Limb (tissue), 2 donors: Measurements from ENCODE around the gene FIGLA.
A peak's percentile ranks its signal among the peaks of the same experiment; 100 is the strongest.

Experiments used
- DNase-seq, 2 donors: peaks; one replicate each; pipeline ENCODE4 v3.0.0-alpha.2; 2016; ENCODE audit errors: extremely low spot score in 2 of 2

The FIGLA gene, protein sequence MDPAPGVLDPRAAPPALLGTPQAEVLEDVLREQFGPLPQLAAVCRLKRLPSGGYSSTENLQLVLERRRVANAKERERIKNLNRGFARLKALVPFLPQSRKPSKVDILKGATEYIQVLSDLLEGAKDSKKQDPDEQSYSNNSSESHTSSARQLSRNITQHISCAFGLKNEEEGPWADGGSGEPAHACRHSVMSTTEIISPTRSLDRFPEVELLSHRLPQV

GRCh38 chr2:70790136-70790828, at the start of gene FIGLA:
FIGLA (minus strand) TSS chr2:70790643; CDS start chr2:70790638, 5 bp downstream.
- peak in 1 of 2 donors; percentile 53 for DNase-seq

DNA sequence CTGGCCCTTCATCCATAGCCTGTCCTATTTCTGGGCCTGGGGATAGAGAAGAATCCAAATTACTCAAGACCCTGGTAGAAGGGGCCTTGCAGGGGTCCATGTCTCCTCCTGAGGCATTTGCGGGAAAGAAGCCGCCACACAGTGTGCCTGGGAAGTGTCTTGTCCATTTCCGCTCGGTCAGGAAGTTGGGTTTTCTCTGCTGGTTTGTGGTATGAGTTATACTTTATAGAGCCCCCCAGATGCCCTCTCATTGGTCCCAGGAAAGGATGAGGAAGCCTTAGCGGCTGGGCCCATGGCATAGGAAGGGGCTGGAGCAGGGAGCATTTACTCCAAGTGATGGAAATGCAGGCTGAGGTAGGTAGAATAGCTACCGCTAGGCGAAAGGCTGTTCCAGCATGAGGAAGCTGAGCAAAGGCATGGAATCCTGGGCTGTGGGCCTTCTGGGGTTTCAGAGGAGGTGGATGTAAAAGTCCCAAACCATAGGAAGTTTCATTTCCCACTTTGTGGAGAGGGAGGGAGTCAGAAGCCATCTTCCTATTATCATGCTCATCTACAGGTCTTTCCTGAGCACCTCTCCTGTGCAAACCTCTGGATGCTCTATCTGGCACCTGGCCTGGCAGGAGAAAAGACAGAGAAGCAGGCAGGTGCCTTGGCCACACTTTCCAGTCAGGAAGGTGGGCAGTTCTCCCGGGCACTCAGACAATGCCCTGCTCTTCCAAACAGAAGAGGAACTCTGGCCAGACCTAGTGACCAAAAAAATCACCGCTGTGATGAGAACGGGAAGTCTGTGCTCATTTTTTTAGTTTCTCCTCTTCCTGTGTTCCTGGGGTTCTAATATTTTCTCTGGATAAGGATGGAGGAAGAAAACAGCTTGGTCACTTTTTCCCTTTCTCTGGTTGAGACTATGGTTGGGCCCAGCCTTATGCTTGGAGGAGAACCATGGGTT, 47.8 kb upstream of the FIGLA start:
- DNase-seq, result no peak

GRCh38 chr2:70835643-70836042, 45.2 kb upstream of the FIGLA start, which contains the start of gene CD207:
CD207 (minus strand) TSS chr2:70835816; CDS start chr2:70835776, 40 bp downstream.
- no peak for DNase-seq

- no peak for DNase-seq
These were observed 44.4 kb upstream of the FIGLA start for GRCh38 chr2:70834881-70835280.

DNA sequence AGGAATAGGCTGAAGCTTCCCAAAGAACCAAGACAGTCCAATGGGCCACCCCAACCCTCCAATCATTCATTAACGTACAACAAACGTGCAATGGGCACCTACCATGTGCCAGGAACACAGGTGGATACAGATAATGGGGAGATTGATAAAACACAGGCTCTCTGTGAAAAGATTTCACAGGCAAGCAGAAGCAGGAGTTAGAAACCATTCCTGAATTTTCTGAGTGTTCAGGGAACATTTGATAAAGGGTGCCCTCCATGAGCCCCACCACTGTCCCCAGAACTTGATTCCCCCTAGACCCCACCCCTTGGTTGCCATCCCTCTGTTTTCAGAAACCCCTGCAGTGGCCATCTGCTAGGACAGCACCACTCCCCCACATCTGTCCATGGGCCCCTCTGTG, 43.7 kb upstream of the FIGLA start:
- DNase-seq, result no peak

DNA sequence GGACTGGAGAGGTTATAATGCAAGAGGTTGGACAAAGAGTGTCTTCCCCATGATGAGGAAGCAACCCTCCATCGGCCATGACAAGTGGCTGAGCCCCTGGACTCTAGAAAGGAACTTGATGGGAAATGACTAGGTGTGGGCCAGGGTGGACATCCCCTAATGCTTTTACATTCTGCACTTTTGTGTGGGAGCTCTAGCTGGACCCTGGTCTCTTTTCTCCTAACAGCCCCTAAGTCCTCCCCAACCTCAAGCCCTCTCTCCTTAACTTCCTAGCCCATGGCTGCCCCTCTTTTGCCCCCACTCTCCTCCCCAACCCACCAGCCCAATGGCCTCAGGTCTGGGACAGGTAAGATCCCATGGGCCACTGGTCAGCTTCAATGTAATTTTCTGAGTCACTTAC, 42.8 kb upstream of the FIGLA start:
- DNase-seq, result no peak

GRCh38 chr2:70832386-70832785, 41.9 kb upstream of the FIGLA start:
- no peak for DNase-seq

DNA sequence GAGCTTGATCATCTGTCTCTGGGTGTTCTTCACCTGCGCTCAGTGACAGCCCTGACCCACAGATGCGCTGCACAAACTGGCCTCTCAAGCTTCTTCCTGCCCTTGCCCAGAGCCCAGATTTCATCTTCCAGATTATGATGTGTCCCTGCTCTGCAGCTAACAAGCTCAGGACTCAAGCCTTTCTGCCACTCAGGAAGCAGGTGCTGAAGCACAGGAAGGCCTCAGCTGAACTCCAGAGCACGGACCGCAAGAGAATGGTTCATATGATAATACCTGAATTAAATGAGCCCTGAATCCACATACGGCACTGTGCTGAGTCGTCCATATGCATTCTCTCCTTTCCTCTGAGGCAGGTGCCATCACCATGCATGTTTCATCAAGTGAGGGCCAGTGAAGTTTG, 41.4 kb upstream of the FIGLA start:
- no peak for DNase-seq

GRCh38 chr2:70830366-70830765, 39.9 kb upstream of the FIGLA start:
- DNase-seq, result peak in 1 of 2 donors; percentile 22

- DNase-seq, result no peak
These were observed 39.5 kb upstream of the FIGLA start for GRCh38 chr2:70829916-70830315.

DNA sequence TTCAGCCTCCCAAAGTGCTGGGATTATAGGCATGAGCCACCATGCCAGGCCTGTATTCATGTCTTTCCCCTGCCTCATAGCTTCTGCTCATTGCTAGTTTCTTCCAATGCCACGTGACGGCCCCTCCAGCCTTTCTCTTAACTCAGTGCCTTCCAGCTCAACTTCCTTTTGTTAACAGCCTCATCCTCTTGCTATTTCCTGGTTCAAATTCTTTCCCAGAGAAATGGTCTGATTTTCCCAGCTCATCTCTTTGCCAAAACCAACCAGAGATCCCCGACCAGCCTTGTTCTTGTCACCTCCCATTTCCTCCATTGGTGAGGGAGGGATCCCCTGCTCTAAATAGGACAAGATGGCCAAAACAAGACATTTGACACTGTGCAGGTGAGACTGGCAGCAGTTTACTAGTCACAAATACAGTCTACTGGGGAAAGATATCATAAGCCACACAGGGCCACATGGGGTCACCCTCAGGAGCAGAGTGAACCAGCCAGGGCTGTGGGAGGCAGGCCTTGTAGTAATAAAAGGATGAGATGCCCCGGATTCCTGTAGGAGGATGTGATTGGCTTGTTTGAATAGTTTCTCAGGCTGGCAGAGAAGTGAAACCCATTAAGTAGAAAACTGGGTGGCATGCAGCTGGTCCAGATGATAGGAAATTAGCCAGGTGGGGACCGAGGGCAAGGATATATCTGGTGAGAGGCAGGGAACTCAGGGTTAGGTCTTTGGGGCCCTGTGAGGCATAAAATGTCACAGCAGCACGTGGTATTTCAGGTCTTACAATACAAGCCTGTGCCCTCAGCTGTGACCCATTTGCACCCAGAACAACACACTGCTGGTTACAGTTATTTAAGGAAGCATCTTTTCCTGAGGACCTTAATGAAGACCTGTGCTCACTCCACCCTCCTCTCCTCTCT, 38.7 kb upstream of the FIGLA start:
- no peak for DNase-seq

GRCh38 chr2:70828115-70828514, 37.7 kb upstream of the FIGLA start:
- no peak for DNase-seq

- no peak for DNase-seq
These were observed 36.9 kb upstream of the FIGLA start for GRCh38 chr2:70827388-70827787.

DNA sequence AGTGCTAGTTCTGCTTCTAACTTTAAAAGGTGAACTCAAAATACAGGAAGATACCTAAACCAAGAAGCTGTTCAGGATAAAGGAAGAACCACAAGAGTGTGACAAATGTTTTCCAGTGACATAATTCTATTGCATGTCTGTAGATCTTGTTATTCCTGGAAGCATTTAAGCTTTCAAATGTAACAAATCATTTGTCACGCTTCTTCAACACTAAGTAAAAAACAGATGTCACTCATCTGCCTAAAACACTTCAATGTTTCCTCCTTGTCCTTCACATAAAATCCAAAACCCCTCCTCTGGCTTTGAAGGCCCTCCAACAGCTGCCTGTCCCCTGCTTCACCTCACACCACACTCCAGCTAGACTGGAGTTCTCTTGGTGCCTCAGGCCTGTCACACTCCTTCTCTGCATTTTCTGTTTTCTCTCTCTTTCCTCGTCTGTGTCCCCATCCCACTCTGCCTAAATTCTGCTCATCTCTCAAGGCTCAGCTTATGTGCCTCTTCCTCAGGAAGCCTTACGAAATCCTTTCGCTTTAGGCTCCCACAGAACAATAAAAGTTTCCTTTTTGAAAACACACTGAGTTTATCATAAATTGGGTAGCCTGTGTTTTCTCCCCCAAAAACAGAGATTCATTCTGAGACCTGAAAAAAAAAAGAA, 36.4 kb upstream of the FIGLA start:
- DNase-seq, result peak in 1 of 2 donors; percentile 10

- DNase-seq, result no peak
These were observed 32.8 kb upstream of the FIGLA start for GRCh38 chr2:70823249-70823648.

DNA sequence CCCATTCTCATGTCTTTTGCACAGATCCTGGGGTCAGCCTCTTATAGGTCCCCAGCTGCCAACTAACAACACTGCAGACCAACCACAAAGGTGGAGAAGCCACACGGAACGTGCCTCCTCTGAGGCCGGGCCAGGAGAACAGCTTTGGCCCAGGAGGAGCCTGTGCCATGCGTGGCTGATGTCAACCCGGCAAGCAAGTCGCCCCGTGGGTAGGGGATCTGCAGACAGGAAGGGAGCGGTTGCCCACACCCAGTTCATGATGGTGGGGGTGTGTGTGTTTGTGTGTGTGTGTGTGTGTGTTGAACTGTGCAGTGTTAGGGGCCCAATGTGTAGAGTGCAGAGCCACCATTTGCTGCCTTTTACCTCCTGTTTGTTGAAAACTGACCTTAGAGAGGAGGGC, 32.4 kb upstream of the FIGLA start:
- no peak for DNase-seq

DNA sequence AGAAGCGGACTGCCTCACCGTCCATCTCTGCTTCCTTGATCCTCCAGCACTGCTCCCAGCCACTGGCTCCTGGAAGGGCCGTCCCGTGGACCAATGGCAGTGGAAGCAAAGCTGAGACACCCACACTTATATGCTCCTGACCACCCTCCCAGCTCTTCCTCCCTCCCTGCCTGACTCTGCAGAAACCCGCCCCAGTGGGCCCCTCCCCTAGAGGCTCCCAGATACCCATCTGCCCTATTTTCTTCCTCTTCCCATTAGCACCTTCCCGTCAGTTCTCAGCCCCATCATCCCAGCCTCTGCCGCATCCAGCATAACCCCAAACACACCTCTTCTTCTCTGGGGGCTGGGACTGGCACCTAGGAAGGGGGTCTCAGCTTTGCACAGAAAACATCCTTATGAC, 30.1 kb upstream of the FIGLA start, which contains the start of gene CLEC4F:
Gene CLEC4F (minus strand): TSS at position 101 of the 400 bp plus-strand sequence. CDS start 76 bp downstream, at position 25.
- DNase-seq, result no peak

DNA sequence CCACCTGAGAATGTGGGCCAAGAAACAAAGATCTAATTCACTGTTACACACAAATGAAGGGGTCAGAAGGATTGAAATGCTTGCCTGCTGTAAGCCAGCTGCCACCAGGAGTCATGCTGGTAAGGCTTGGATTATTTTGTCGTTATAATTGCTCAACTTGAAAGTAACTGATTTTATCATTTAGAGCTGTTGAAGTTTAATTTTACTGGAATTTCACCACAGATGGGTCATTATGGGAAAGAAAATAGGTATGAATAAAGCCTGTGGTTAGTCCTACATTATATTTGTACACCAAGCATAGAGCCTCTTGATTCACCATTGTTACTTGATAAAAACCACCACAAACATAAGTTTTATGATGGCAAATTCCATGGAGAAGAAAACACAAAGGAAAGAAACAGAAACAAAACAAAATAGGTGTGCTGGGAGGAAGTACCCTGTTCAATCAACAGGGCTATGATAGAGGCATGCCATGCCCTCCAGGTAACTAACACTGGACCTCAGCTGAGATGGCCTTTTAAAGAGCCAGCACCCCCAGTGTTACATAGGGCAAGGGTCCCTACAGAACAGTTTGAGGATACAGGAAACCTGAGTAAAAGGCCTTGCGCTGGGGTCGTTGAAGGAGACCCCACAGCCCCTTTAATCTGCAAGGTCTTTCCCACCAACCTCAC, 27.0 kb upstream of the FIGLA start:
- DNase-seq, result no peak

GRCh38 chr2:70816726-70817125, 26.3 kb upstream of the FIGLA start:
- peak in 1 of 2 donors; percentile 32 for DNase-seq
